Neural progenitor cell (in vitro differentiated cells): ENCODE results near the gene UBE2E1.

Experiments used
- EZH2 ChIP-seq: fragments of 200-600 bp; sonication (generic); IDR thresholded peaks from 2 replicates; pipeline ENCODE4 v1.6.1; 2017; ENCODE audit warnings: antibody characterized with exemption, mild to moderate bottlenecking, moderate library complexity
- EZH2phosphoT487 ChIP-seq: fragments of 200-600 bp; sonication (generic); IDR thresholded peaks from 2 replicates; pipeline ENCODE4 v1.6.1; 2017; ENCODE audit warnings: antibody characterized with exemption
- TF ChIP-seq, protein P1 (sequence below): fragments of 200-600 bp; sonication (generic); IDR thresholded peaks from 2 replicates; pipeline ENCODE4 v1.5.1; 2017; ENCODE audit warnings: antibody characterized with exemption, mild to moderate bottlenecking

DNA sequence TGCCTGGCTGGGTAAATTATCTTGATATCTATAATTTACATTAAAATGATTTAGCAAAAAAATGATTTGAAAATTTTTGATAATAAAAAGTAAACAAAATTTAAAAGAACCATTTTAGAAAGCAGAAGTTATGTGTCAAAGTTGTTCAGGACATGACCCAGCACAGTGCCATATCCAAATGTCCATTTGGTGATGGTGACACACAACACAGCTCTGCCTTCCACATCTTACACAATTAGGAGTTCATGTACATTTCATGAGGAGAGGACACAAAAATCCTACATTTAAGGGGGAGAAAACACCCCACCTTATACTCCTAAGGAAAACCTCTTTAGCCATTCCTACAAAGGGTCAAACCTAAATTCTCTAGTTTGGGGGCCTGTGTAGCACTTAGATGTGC is 10.7 kb upstream of the UBE2E1 start:
- TF ChIP-seq, protein P1, sequence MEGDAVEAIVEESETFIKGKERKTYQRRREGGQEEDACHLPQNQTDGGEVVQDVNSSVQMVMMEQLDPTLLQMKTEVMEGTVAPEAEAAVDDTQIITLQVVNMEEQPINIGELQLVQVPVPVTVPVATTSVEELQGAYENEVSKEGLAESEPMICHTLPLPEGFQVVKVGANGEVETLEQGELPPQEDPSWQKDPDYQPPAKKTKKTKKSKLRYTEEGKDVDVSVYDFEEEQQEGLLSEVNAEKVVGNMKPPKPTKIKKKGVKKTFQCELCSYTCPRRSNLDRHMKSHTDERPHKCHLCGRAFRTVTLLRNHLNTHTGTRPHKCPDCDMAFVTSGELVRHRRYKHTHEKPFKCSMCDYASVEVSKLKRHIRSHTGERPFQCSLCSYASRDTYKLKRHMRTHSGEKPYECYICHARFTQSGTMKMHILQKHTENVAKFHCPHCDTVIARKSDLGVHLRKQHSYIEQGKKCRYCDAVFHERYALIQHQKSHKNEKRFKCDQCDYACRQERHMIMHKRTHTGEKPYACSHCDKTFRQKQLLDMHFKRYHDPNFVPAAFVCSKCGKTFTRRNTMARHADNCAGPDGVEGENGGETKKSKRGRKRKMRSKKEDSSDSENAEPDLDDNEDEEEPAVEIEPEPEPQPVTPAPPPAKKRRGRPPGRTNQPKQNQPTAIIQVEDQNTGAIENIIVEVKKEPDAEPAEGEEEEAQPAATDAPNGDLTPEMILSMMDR, result no peak
- TF ChIP-seq EZH2, result no peak
- no peak for TF ChIP-seq EZH2phosphoT487
